ENCODE results near the gene AVL9.

Gene AVL9

GRCh38 chr7:32537760-32538159, 42.5 kb downstream of the AVL9 start:
- DNase-seq, result no peak
- POLR2A ChIA-PET, result no interaction called here
- Histone ChIP-seq H3K27me3 (replicated peaks in 2 of 5; ENCODE audit: control insufficient read depth in 4 of 5, insufficient read depth in 5 of 5, low read length in 4 of 5) (no peaks in the 10 kb centered on the region), H3K27ac (ENCODE audit: insufficient read depth in 1 of 2, low read depth in 1 of 2, low read length in 2 of 2, poor library complexity in 1 of 2, severe bottlenecking in 2 of 2) (no peak overlapping the region), H3K4me1 (ENCODE audit: control extremely low read depth in 1 of 4, control insufficient read depth in 4 of 4, insufficient read depth in 4 of 4, low read length in 3 of 4) (peaks cover 0 to 12% (median 5%) of the 10 kb centered on the region in 4 experiments), H3K9me3 (ENCODE audit: control extremely low read depth in 1 of 5, control insufficient read depth in 4 of 5, insufficient read depth in 2 of 5, low read depth in 1 of 5, low read length in 4 of 5) (no peaks in the 10 kb centered on the region), H3K36me3 (ENCODE audit: control insufficient read depth in 4 of 4, insufficient read depth in 4 of 4, low read length in 3 of 4) (peaks cover 0 to 4% (median under 1%) of the 10 kb centered on the region in 4 experiments), H3K4me3 (ENCODE audit: control insufficient read depth in 1 of 7, extremely low read depth in 1 of 7, insufficient read depth in 4 of 7, low read depth in 2 of 7, low read length in 6 of 7) (no peak overlapping the region)
- CTCF ChIA-PET, result interaction anchor here (0.9 kb wide), 1 partner anchor 11 kb away, joined by 3 read pairs; no protein-coding TSS in a partner anchor
- WGBS (ENCODE audit: insufficient coverage), result 100% methylated on average over 4 of the region's 4 CpGs

GRCh38 chr7:32539366-32539765, 44.1 kb downstream of the AVL9 start:
- ChIA-PET POLR2A (no interaction called here), CTCF (no interaction called here)
- Histone ChIP-seq H3K36me3 (ENCODE audit: control insufficient read depth in 4 of 4, insufficient read depth in 4 of 4, low read length in 3 of 4) (peaks cover 2 to 17% (median 8%) of the 10 kb centered on the region in 4 experiments), H3K4me1 (ENCODE audit: control extremely low read depth in 1 of 4, control insufficient read depth in 4 of 4, insufficient read depth in 4 of 4, low read length in 3 of 4) (no peaks in the 10 kb centered on the region), H3K9me3 (ENCODE audit: control extremely low read depth in 1 of 5, control insufficient read depth in 4 of 5, insufficient read depth in 2 of 5, low read depth in 1 of 5, low read length in 4 of 5) (no peaks in the 10 kb centered on the region), H3K27ac (ENCODE audit: insufficient read depth in 1 of 2, low read depth in 1 of 2, low read length in 2 of 2, poor library complexity in 1 of 2, severe bottlenecking in 2 of 2) (no peak overlapping the region), H3K27me3 (replicated peaks in 2 of 5; ENCODE audit: control insufficient read depth in 4 of 5, insufficient read depth in 5 of 5, low read length in 4 of 5) (no peaks in the 10 kb centered on the region), H3K4me3 (ENCODE audit: control insufficient read depth in 1 of 7, extremely low read depth in 1 of 7, insufficient read depth in 4 of 7, low read depth in 2 of 7, low read length in 6 of 7) (no peak overlapping the region)
- 100% methylated on average over 1 of the region's 2 CpGs for WGBS (ENCODE audit: insufficient coverage)
- DNase-seq, result no peak

- peaks cover 3 to 20% (median 8%) of the 10 kb centered on the region in 4 experiments for H3K36me3 ChIP-seq (ENCODE audit: control insufficient read depth in 4 of 4, insufficient read depth in 4 of 4, low read length in 3 of 4)
- peak; percentile 10 to 69 (median 45) for DNase-seq
- CTCF ChIA-PET, result no interaction called here
- WGBS (ENCODE audit: insufficient coverage), result 83% methylated on average over 1 of the region's 4 CpGs
- no peaks in the 10 kb centered on the region for H3K27me3 ChIP-seq (replicated peaks in 2 of 5; ENCODE audit: control insufficient read depth in 4 of 5, insufficient read depth in 5 of 5, low read length in 4 of 5)
- POLR2A ChIA-PET, result no interaction called here
- H3K9me3 ChIP-seq (ENCODE audit: control extremely low read depth in 1 of 5, control insufficient read depth in 4 of 5, insufficient read depth in 2 of 5, low read depth in 1 of 5, low read length in 4 of 5), result no peaks in the 10 kb centered on the region
- no peaks in the 10 kb centered on the region for H3K4me1 ChIP-seq (ENCODE audit: control extremely low read depth in 1 of 4, control insufficient read depth in 4 of 4, insufficient read depth in 4 of 4, low read length in 3 of 4)
- no peak overlapping the region for H3K4me3 ChIP-seq (ENCODE audit: control insufficient read depth in 1 of 7, extremely low read depth in 1 of 7, insufficient read depth in 4 of 7, low read depth in 2 of 7, low read length in 6 of 7)
- no peak overlapping the region for H3K27ac ChIP-seq (ENCODE audit: insufficient read depth in 1 of 2, low read depth in 1 of 2, low read length in 2 of 2, poor library complexity in 1 of 2, severe bottlenecking in 2 of 2)
Measured at GRCh38 chr7:32539919-32540531, 44.7 kb downstream of the AVL9 start.

- ChIA-PET CTCF (interaction anchor here (0.8 kb wide), 1 partner anchor 70 kb away, joined by 3 read pairs; no protein-coding TSS in a partner anchor), POLR2A (no interaction called here)
- Histone ChIP-seq H3K27ac (ENCODE audit: insufficient read depth in 1 of 2, low read depth in 1 of 2, low read length in 2 of 2, poor library complexity in 1 of 2, severe bottlenecking in 2 of 2) (no peak overlapping the region), H3K4me3 (ENCODE audit: control insufficient read depth in 1 of 7, extremely low read depth in 1 of 7, insufficient read depth in 4 of 7, low read depth in 2 of 7, low read length in 6 of 7) (no peak overlapping the region), H3K9me3 (ENCODE audit: control extremely low read depth in 1 of 5, control insufficient read depth in 4 of 5, insufficient read depth in 2 of 5, low read depth in 1 of 5, low read length in 4 of 5) (no peaks in the 10 kb centered on the region), H3K4me1 (ENCODE audit: control extremely low read depth in 1 of 4, control insufficient read depth in 4 of 4, insufficient read depth in 4 of 4, low read length in 3 of 4) (no peaks in the 10 kb centered on the region), H3K36me3 (ENCODE audit: control insufficient read depth in 4 of 4, insufficient read depth in 4 of 4, low read length in 3 of 4) (peaks cover 4 to 27% (median 15%) of the 10 kb centered on the region in 4 experiments), H3K27me3 (replicated peaks in 2 of 5; ENCODE audit: control insufficient read depth in 4 of 5, insufficient read depth in 5 of 5, low read length in 4 of 5) (no peaks in the 10 kb centered on the region)
- 100% methylated on average over 2 of the region's 2 CpGs for WGBS (ENCODE audit: insufficient coverage)
- DNase-seq, result no peak
Measured at GRCh38 chr7:32542595-32542994, 47.3 kb downstream of the AVL9 start.

- CTCF ChIA-PET, result no interaction called here
- no peak overlapping the region for H3K27ac ChIP-seq (ENCODE audit: insufficient read depth in 1 of 2, low read depth in 1 of 2, low read length in 2 of 2, poor library complexity in 1 of 2, severe bottlenecking in 2 of 2)
- H3K4me3 ChIP-seq (ENCODE audit: control insufficient read depth in 1 of 7, extremely low read depth in 1 of 7, insufficient read depth in 4 of 7, low read depth in 2 of 7, low read length in 6 of 7), result no peak overlapping the region
- WGBS (ENCODE audit: insufficient coverage), result 100% methylated on average over 1 of the region's 4 CpGs
- no peak for DNase-seq
- peaks cover 16 to 58% (median 32%) of the 10 kb centered on the region in 4 experiments for H3K36me3 ChIP-seq (ENCODE audit: control insufficient read depth in 4 of 4, insufficient read depth in 4 of 4, low read length in 3 of 4)
- peaks cover 0 to 1% (median 0%) of the 10 kb centered on the region in 4 experiments for H3K4me1 ChIP-seq (ENCODE audit: control extremely low read depth in 1 of 4, control insufficient read depth in 4 of 4, insufficient read depth in 4 of 4, low read length in 3 of 4)
- H3K27me3 ChIP-seq (replicated peaks in 2 of 5; ENCODE audit: control insufficient read depth in 4 of 5, insufficient read depth in 5 of 5, low read length in 4 of 5), result no peaks in the 10 kb centered on the region
- POLR2A ChIA-PET, result no interaction called here
- H3K9me3 ChIP-seq (ENCODE audit: control extremely low read depth in 1 of 5, control insufficient read depth in 4 of 5, insufficient read depth in 2 of 5, low read depth in 1 of 5, low read length in 4 of 5), result no peaks in the 10 kb centered on the region
Measured at GRCh38 chr7:32559480-32559879, 64.2 kb downstream of the AVL9 start.

GRCh38 chr7:32560075-32560474, 64.8 kb downstream of the AVL9 start:
- Histone ChIP-seq H3K4me1 (ENCODE audit: control extremely low read depth in 1 of 4, control insufficient read depth in 4 of 4, insufficient read depth in 4 of 4, low read length in 3 of 4) (peaks cover 0 to 4% (median 0%) of the 10 kb centered on the region in 4 experiments), H3K36me3 (ENCODE audit: control insufficient read depth in 4 of 4, insufficient read depth in 4 of 4, low read length in 3 of 4) (peaks cover 16 to 56% (median 29%) of the 10 kb centered on the region in 4 experiments), H3K27me3 (replicated peaks in 2 of 5; ENCODE audit: control insufficient read depth in 4 of 5, insufficient read depth in 5 of 5, low read length in 4 of 5) (no peaks in the 10 kb centered on the region), H3K9me3 (ENCODE audit: control extremely low read depth in 1 of 5, control insufficient read depth in 4 of 5, insufficient read depth in 2 of 5, low read depth in 1 of 5, low read length in 4 of 5) (no peaks in the 10 kb centered on the region), H3K27ac (ENCODE audit: insufficient read depth in 1 of 2, low read depth in 1 of 2, low read length in 2 of 2, poor library complexity in 1 of 2, severe bottlenecking in 2 of 2) (no peak overlapping the region), H3K4me3 (ENCODE audit: control insufficient read depth in 1 of 7, extremely low read depth in 1 of 7, insufficient read depth in 4 of 7, low read depth in 2 of 7, low read length in 6 of 7) (no peak overlapping the region)
- ChIA-PET POLR2A (no interaction called here), CTCF (no interaction called here)
- no peak for DNase-seq
- WGBS (ENCODE audit: insufficient coverage), result 80% methylated on average over 1 of the region's 2 CpGs

- CTCF ChIA-PET, result no interaction called here
- WGBS (ENCODE audit: insufficient coverage), result 100% methylated on average over 1 of the region's 2 CpGs
- peaks cover 15 to 50% (median 29%) of the 10 kb centered on the region in 4 experiments for H3K36me3 ChIP-seq (ENCODE audit: control insufficient read depth in 4 of 4, insufficient read depth in 4 of 4, low read length in 3 of 4)
- DNase-seq, result no peak
- no peaks in the 10 kb centered on the region for H3K27me3 ChIP-seq (replicated peaks in 2 of 5; ENCODE audit: control insufficient read depth in 4 of 5, insufficient read depth in 5 of 5, low read length in 4 of 5)
- H3K4me1 ChIP-seq (ENCODE audit: control extremely low read depth in 1 of 4, control insufficient read depth in 4 of 4, insufficient read depth in 4 of 4, low read length in 3 of 4), result peaks cover 0 to 4% (median 0%) of the 10 kb centered on the region in 4 experiments
- no peak overlapping the region for H3K4me3 ChIP-seq (ENCODE audit: control insufficient read depth in 1 of 7, extremely low read depth in 1 of 7, insufficient read depth in 4 of 7, low read depth in 2 of 7, low read length in 6 of 7)
- no peak overlapping the region for H3K27ac ChIP-seq (ENCODE audit: insufficient read depth in 1 of 2, low read depth in 1 of 2, low read length in 2 of 2, poor library complexity in 1 of 2, severe bottlenecking in 2 of 2)
- POLR2A ChIA-PET, result no interaction called here
- H3K9me3 ChIP-seq (ENCODE audit: control extremely low read depth in 1 of 5, control insufficient read depth in 4 of 5, insufficient read depth in 2 of 5, low read depth in 1 of 5, low read length in 4 of 5), result no peaks in the 10 kb centered on the region
Measured at GRCh38 chr7:32561613-32562012, 66.3 kb downstream of the AVL9 start.

Measured in common myeloid progenitor, CD34-positive (primary cell).